H9 (cell line): ENCODE data around the gene LINGO4. TPM values are rescaled to one million over a fixed set of nuclear protein-coding genes. Genes with fewer than 3 reads are reported as not detected.

ENCODE experiments used
- DNase-seq: peaks from one replicate; pipeline ENCODE4 v3.0.0-alpha.2; 2017
- H2AFZ ChIP-seq: one replicate; pipeline ENCODE4 v1.6.1; 2013; ENCODE audit warnings: mild to moderate bottlenecking, low read length, control low read depth, moderate library complexity
- H2AK5ac ChIP-seq: 2 replicates; pipeline ENCODE4 v1.6.1; 2013; ENCODE audit warnings: low read length, control low read depth, mixed read lengths; ENCODE audit not compliant: insufficient read length
- H2BK120ac ChIP-seq: one replicate; pipeline ENCODE4 v1.6.1; 2013; ENCODE audit warnings: low read depth, mild to moderate bottlenecking, low read length, control low read depth, inconsistent platforms; ENCODE audit not compliant: poor library complexity, severe bottlenecking
- H2BK12ac ChIP-seq: 2 replicates; pipeline ENCODE4 v1.6.1; 2013; ENCODE audit warnings: low read length, control low read depth, mixed read lengths, low read depth; ENCODE audit not compliant: insufficient read length
- H2BK15ac ChIP-seq: 2 replicates; pipeline ENCODE4 v1.6.1; 2013; ENCODE audit warnings: low read depth, low read length, control low read depth
- H2BK20ac ChIP-seq: one replicate; pipeline ENCODE4 v1.6.1; 2013; ENCODE audit warnings: low read depth, mild to moderate bottlenecking, low read length, control low read depth, inconsistent platforms; ENCODE audit not compliant: poor library complexity, severe bottlenecking
- H2BK5ac ChIP-seq: 2 replicates; pipeline ENCODE4 v1.6.1; 2013; ENCODE audit warnings: low read length, control low read depth, mixed read lengths; ENCODE audit not compliant: insufficient read length
- H3K14ac ChIP-seq: 2 replicates; pipeline ENCODE4 v1.6.1; 2013; ENCODE audit warnings: low read length, control low read depth; ENCODE audit not compliant: insufficient read depth
- H3K18ac ChIP-seq: 2 replicates; pipeline ENCODE4 v1.6.1; 2013; ENCODE audit warnings: low read depth, mild to moderate bottlenecking, mixed read lengths, low read length, control low read depth; ENCODE audit not compliant: insufficient read length
- H3K23ac ChIP-seq: 2 replicates; pipeline ENCODE4 v1.6.1; 2013; ENCODE audit warnings: low read length, control low read depth, mixed read lengths, low read depth; ENCODE audit not compliant: insufficient read length
- H3K23me2 ChIP-seq: 2 replicates; pipeline ENCODE4 v1.6.1; 2013; ENCODE audit warnings: low read depth, mild to moderate bottlenecking, mixed read lengths, low read length, control low read depth; ENCODE audit not compliant: insufficient read length, poor library complexity, severe bottlenecking
- H3K27ac ChIP-seq: 2 replicates; pipeline ENCODE4 v1.5.1; 2013; ENCODE audit warnings: low read length, control low read depth, mixed read lengths, low read depth; ENCODE audit not compliant: insufficient read length
- H3K27me3 ChIP-seq: 2 replicates; pipeline ENCODE4 v1.6.1; 2013; ENCODE audit warnings: low read length, control low read depth, inconsistent platforms; ENCODE audit not compliant: insufficient read depth
- H3K4ac ChIP-seq: 2 replicates; pipeline ENCODE4 v1.6.1; 2013; ENCODE audit warnings: low read depth, mild to moderate bottlenecking, control low read depth, inconsistent platforms, low read length, moderate library complexity
- H3K4me1 ChIP-seq: 2 replicates; pipeline ENCODE4 v1.6.1; 2013; ENCODE audit warnings: low read length, control low read depth, inconsistent platforms; ENCODE audit not compliant: insufficient read depth
- H3K4me2 ChIP-seq: 2 replicates; pipeline ENCODE4 v1.6.1; 2013; ENCODE audit warnings: low read length, control low read depth, mixed read lengths; ENCODE audit not compliant: insufficient read length, insufficient read depth
- H3K56ac ChIP-seq: 2 replicates; pipeline ENCODE4 v1.6.1; 2013; ENCODE audit warnings: low read depth, mild to moderate bottlenecking, mixed read lengths, low read length, control low read depth; ENCODE audit not compliant: insufficient read length
- H3K79me1 ChIP-seq: 2 replicates; pipeline ENCODE4 v1.6.1; 2013; ENCODE audit warnings: low read depth, mild to moderate bottlenecking, moderate library complexity, low read length, control low read depth, inconsistent platforms; ENCODE audit not compliant: insufficient read depth, poor library complexity, severe bottlenecking
- H3K79me2 ChIP-seq: 2 replicates; pipeline ENCODE4 v1.6.1; 2013; ENCODE audit warnings: low read length, control low read depth, inconsistent platforms; ENCODE audit not compliant: insufficient read depth
- H3K9ac ChIP-seq: 2 replicates; pipeline ENCODE4 v1.6.1; 2013; ENCODE audit warnings: low read length, control low read depth, mixed read lengths; ENCODE audit not compliant: insufficient read length; ENCODE audit errors: extremely low read depth
- H3K9me3 ChIP-seq: one replicate; pipeline ENCODE4 v1.6.1; 2013; ENCODE audit warnings: low read depth, low read length, inconsistent platforms; ENCODE audit not compliant: control insufficient read depth
- H3T11ph ChIP-seq: one replicate; pipeline ENCODE4 v1.6.1; 2013; ENCODE audit warnings: mild to moderate bottlenecking, low read length, control low read depth, inconsistent platforms
- H4K20me1 ChIP-seq: one replicate; pipeline ENCODE4 v1.6.1; 2013; ENCODE audit not compliant: control insufficient read depth, insufficient read length, insufficient read depth
- H4K5ac ChIP-seq: 2 replicates; pipeline ENCODE4 v1.6.1; 2013; ENCODE audit warnings: low read depth, mild to moderate bottlenecking, mixed read lengths, low read length, control low read depth; ENCODE audit not compliant: insufficient read length
- H4K8ac ChIP-seq: replicated peaks from 2 replicates; pipeline ENCODE4 v1.6.1; 2013; ENCODE audit warnings: low read length, control low read depth, mixed read lengths, low read depth; ENCODE audit not compliant: insufficient read length
- H4K91ac ChIP-seq: 2 replicates; pipeline ENCODE4 v1.6.1; 2013; ENCODE audit warnings: low read depth, mild to moderate bottlenecking, moderate library complexity, mixed read lengths, low read length, control low read depth; ENCODE audit not compliant: insufficient read length
- H3K27ac Mint-ChIP-seq, 3 experiments: 2 replicates in 2 of 3; 3 replicates in 1 of 3; pipeline ENCODE4 v1.8.0; 2020 to 2021; ENCODE audit warnings: mixed read lengths in 3 of 3, mild to moderate bottlenecking in 1 of 3, moderate library complexity in 1 of 3
- H3K27me3 Mint-ChIP-seq: 2 replicates; pipeline ENCODE4 v1.8.0; 2021; ENCODE audit warnings: low read depth, mild to moderate bottlenecking, moderate library complexity, mixed read lengths
- H3K36me3 Mint-ChIP-seq, 3 experiments: 2 replicates in 2 of 3; 3 replicates in 1 of 3; pipeline ENCODE4 v1.8.0; 2020 to 2021; ENCODE audit warnings: low read depth in 3 of 3, mixed read lengths in 3 of 3; ENCODE audit not compliant: insufficient read depth in 1 of 3
- H3K4me1 Mint-ChIP-seq, 2 experiments: 2 replicates each; pipeline ENCODE4 v1.8.0; 2020; ENCODE audit warnings: mixed read lengths in 2 of 2
- H3K4me3 Mint-ChIP-seq, 2 experiments: 2 replicates in 1 of 2; 3 replicates in 1 of 2; pipeline ENCODE4 v1.8.0; 2020 to 2021; ENCODE audit warnings: mild to moderate bottlenecking in 2 of 2, mixed read lengths in 2 of 2, moderate library complexity in 1 of 2
- H3K9me3 Mint-ChIP-seq, 2 experiments: 2 replicates in 1 of 2; 3 replicates in 1 of 2; pipeline ENCODE4 v1.8.0; 2020; ENCODE audit warnings: mild to moderate bottlenecking in 2 of 2, mixed read lengths in 2 of 2, moderate library complexity in 1 of 2
- CTCF ChIP-seq: fragments of 200-600 bp; sonication (generic); conservative IDR thresholded peaks from 3 replicates; pipeline ENCODE4 v1.8.0; 2021; ENCODE audit warnings: antibody characterized with exemption, mild to moderate bottlenecking
- total RNA-seq: library from RNA; stranded (reverse); gene quantifications from 2 replicates; pipeline ENCODE4 v1.2.1, GENCODE V29; 2021

The LINGO4 gene
- total RNA-seq, 1 experiment from 2014 or later = not detected

DNA sequence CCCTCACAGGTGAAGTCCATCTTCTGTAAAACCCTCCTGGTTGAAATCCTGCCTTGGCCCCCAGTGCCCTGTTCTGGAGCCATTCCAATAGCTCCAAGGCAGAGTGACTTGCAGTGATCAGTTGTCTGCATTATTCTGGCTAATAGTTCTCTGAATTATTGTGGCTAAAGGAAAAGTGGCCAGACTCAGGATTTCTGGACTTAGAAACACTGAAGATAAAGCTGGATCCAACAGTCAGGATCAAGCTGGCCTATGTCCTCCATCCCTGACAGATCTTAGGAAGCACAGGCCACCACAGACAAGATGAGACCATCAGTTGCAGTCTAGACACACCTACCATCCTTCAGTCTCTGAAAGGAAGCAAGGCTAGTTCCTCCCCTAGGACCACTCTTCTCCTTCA, 35.2 kb upstream of the LINGO4 start:
- Histone ChIP-seq H3K56ac (no peak overlapping the region), H3K4me1 (peaks cover 2% of the 10 kb centered on the region; the same call in 1 of the 2 replicates), H3K14ac (peak overlapping the region; percentile 94), H3K79me1 (no peaks in the 10 kb centered on the region), H2BK20ac (no peak overlapping the region), H3K23ac (no peak overlapping the region), H4K8ac (no peak overlapping the region), H2BK12ac (no peak overlapping the region), H3K27me3 (peaks cover 9% of the 10 kb centered on the region; the same call in 1 of the 2 replicates), H2BK120ac (no peak overlapping the region), H3K9ac (peak overlapping the region; percentile 59), H2BK15ac (no peak overlapping the region), H3K9me3 (no peaks in the 10 kb centered on the region), H3K18ac (peak overlapping the region; percentile 94), H4K5ac (no peak overlapping the region), H2AFZ (no peak overlapping the region), H3K4ac (no peak overlapping the region), H2BK5ac (no peak overlapping the region), H4K20me1 (no peaks in the 10 kb centered on the region), H3K79me2 (no peaks in the 10 kb centered on the region), H2AK5ac (no peak overlapping the region), H3K4me2 (peak overlapping the region; percentile 43), H3K27ac (no peak overlapping the region), H3K23me2 (peaks cover 30% of the 10 kb centered on the region), H3T11ph (no peak overlapping the region), H4K91ac (no peak overlapping the region)
- H3K27me3 Mint-ChIP-seq = peaks cover 40% of the 10 kb centered on the region
- H3K36me3 Mint-ChIP-seq = peaks cover 0 to 8% (median 0%) of the 10 kb centered on the region in 3 experiments; a peak in 2 of 7 replicates
- DNase-seq = no peak
- H3K27ac Mint-ChIP-seq = no peak overlapping the region; a peak in 1 of 7 replicates
- H3K4me1 Mint-ChIP-seq = peaks cover 32 to 33% of the 10 kb centered on the region in 2 experiments
- TF ChIP-seq CTCF = no peak
- peak overlapping the region; percentile 76 to 86 for H3K4me3 Mint-ChIP-seq
- H3K9me3 Mint-ChIP-seq = no peaks in the 10 kb centered on the region; a peak in 1 of 5 replicates
